GM23338 (cell line): Measurements from ENCODE around the gene HS6ST1.

Source experiments
- CREB1 ChIP-seq: fragments of 250-450 bp; sonication (Bioruptor Pico); IDR thresholded peaks from 2 replicates; pipeline ENCODE4 v1.5.0; 2020; ENCODE audit warnings: low read depth, mild to moderate bottlenecking, moderate library complexity
- CTCF ChIP-seq, 2 experiments: fragments of 200-600 bp in 1 of 2; sonication (generic) in 1 of 2; conservative IDR thresholded peaks; 2 replicates each; pipeline versions ENCODE4 v1.5.1 to v1.6.1; 2016 to 2017; ENCODE audit warnings: antibody characterized with exemption in 2 of 2, low read depth in 2 of 2, mild to moderate bottlenecking in 2 of 2, moderate library complexity in 1 of 2
- ETS1 ChIP-seq: IDR thresholded peaks from 2 replicates; pipeline ENCODE4 v1.6.1; 2016; ENCODE audit warnings: antibody characterized with exemption
- EZH2 ChIP-seq: fragments of 200-600 bp; sonication (generic); IDR thresholded peaks from one replicate; pipeline ENCODE4 v1.8.0; 2017; ENCODE audit warnings: antibody characterized with exemption, mild to moderate bottlenecking, low read depth; ENCODE audit not compliant: unreplicated experiment
- EZH2phosphoT487 ChIP-seq: fragments of 200-600 bp; sonication (generic); IDR thresholded peaks from one replicate; pipeline ENCODE4 v1.8.1; 2018; ENCODE audit warnings: antibody characterized with exemption; ENCODE audit not compliant: unreplicated experiment
- JUNB ChIP-seq: IDR thresholded peaks from one replicate; pipeline ENCODE4 v1.6.1; 2016; ENCODE audit warnings: antibody characterized with exemption; ENCODE audit not compliant: unreplicated experiment
- NANOG ChIP-seq: IDR thresholded peaks from 2 replicates; pipeline ENCODE4 v1.6.1; 2016; ENCODE audit warnings: antibody characterized with exemption, borderline replicate concordance
- POLR2AphosphoS5 ChIP-seq: IDR thresholded peaks from 2 replicates; pipeline ENCODE4 v1.6.1; 2016; ENCODE audit warnings: antibody characterized with exemption, low read depth
- REST ChIP-seq: IDR thresholded peaks from one replicate; pipeline ENCODE4 v1.6.1; 2018; ENCODE audit warnings: antibody characterized with exemption; ENCODE audit not compliant: unreplicated experiment
- STAT1 ChIP-seq: IDR thresholded peaks from one replicate; pipeline ENCODE4 v1.6.1; 2016; ENCODE audit warnings: antibody characterized with exemption; ENCODE audit not compliant: unreplicated experiment
- ZNF114 ChIP-seq: fragments of 250-450 bp; sonication (Bioruptor Pico); IDR thresholded peaks from 2 replicates; pipeline ENCODE4 v1.5.0; 2020; ENCODE audit warnings: mild to moderate bottlenecking, moderate library complexity
- ZNF331 ChIP-seq: fragments of 250-450 bp; sonication (Bioruptor Pico); IDR thresholded peaks from 2 replicates; pipeline ENCODE4 v1.5.0; 2020; ENCODE audit warnings: low read depth, mild to moderate bottlenecking, moderate library complexity

- TF ChIP-seq CTCF (conservative IDR thresholded peaks at IDR 0.05; ENCODE audit: low read depth in 2 of 2): no peak
- TF ChIP-seq REST: no peak
- no peak for TF ChIP-seq EZH2
- no peak for TF ChIP-seq EZH2phosphoT487
- no peak for TF ChIP-seq POLR2AphosphoS5
- no peak for TF ChIP-seq CREB1 (CRISPR knock-in tag)
- TF ChIP-seq ETS1: no peak
- TF ChIP-seq JUNB: no peak
- no peak for TF ChIP-seq STAT1
- TF ChIP-seq ZNF331: no peak
- no peak for TF ChIP-seq ZNF114 (CRISPR knock-in tag)
- no peak for TF ChIP-seq NANOG
Measured at GRCh38 chr2:128307595-128307994, 11.1 kb downstream of the HS6ST1 start.
